Epithelial cell of proximal tubule (primary cell): ENCODE measurements around the gene TMCC3. TPM values are rescaled to one million over a fixed set of nuclear protein-coding genes. Genes with fewer than 3 reads are reported as not detected.

ENCODE experiments used
- DNase-seq: peaks from one replicate; pipeline ENCODE4 v3.0.0-alpha.2; 2011; ENCODE audit warnings: low read depth
- H3K4me3 ChIP-seq: 2 replicates; pipeline ENCODE4 v1.5.1; 2011; ENCODE audit warnings: low read depth, mild to moderate bottlenecking, low read length
- CTCF ChIP-seq: conservative IDR thresholded peaks from 2 replicates; pipeline ENCODE4 v1.5.1; 2012; ENCODE audit warnings: low read depth, mild to moderate bottlenecking, low read length
- total RNA-seq: library from RNA; depleted of rRNA; stranded (reverse); fragments of >200 nt; gene quantifications from 2 replicates; pipeline ENCODE4 v1.2.3, GENCODE V29; 2015

TMCC3 gene
- total RNA-seq, 1 donor from 2014 or later, result 11.8 TPM

GRCh38 chr12:94673496-94673895, 23.1 kb upstream of the TMCC3 start:
- no peak for TF ChIP-seq CTCF

GRCh38 chr12:94671917-94672316, 21.6 kb upstream of the TMCC3 start:
- DNase-seq, result no peak
- H3K4me3 ChIP-seq, result no peak overlapping the region
- TF ChIP-seq CTCF, result no peak

More at GRCh38 chr12:94673496-94673895, 23.1 kb upstream of the TMCC3 start:
- no peak overlapping the region for H3K4me3 ChIP-seq
- DNase-seq, result no peak

- no peak for TF ChIP-seq CTCF
Observed at GRCh38 chr12:94670898-94671297, 20.5 kb upstream of the TMCC3 start.

GRCh38 chr12:94670075-94670474, 19.7 kb upstream of the TMCC3 start:
- no peak for DNase-seq
- no peak overlapping the region for H3K4me3 ChIP-seq
- TF ChIP-seq CTCF, result no peak

More at GRCh38 chr12:94670898-94671297, 20.5 kb upstream of the TMCC3 start:
- no peak for DNase-seq
- H3K4me3 ChIP-seq, result no peak overlapping the region

- TF ChIP-seq CTCF, result no peak
- DNase-seq, result no peak
- no peak overlapping the region for H3K4me3 ChIP-seq
Observed at GRCh38 chr12:94667031-94667540, 16.7 kb upstream of the TMCC3 start.

- TF ChIP-seq CTCF, result no peak
- no peak overlapping the region for H3K4me3 ChIP-seq
- DNase-seq, result no peak
Observed at GRCh38 chr12:94666158-94666557, 15.8 kb upstream of the TMCC3 start.

GRCh38 chr12:94663702-94664101, 13.3 kb upstream of the TMCC3 start:
- DNase-seq, result no peak
- no peak for TF ChIP-seq CTCF
- H3K4me3 ChIP-seq, result no peak overlapping the region
